Liver (tissue), 9 donors: ENCODE measurements around the gene KIF6. TPM values are rescaled to one million over a fixed set of nuclear protein-coding genes. Genes with fewer than 3 reads are reported as not detected.

Source experiments
- DNase-seq: peaks from one replicate; pipeline ENCODE4 v3.0.0-alpha.2; 2017; ENCODE audit warnings: low spot score
- H3K27ac ChIP-seq, 2 donors: one replicate each; pipeline ENCODE4 v1.7.0; 2013; ENCODE audit warnings: inconsistent platforms in 2 of 2, low read length in 2 of 2, control low read depth in 1 of 2, low read depth in 1 of 2, mild to moderate bottlenecking in 1 of 2
- H3K27me3 ChIP-seq, 4 donors: one replicate each; pipeline versions ENCODE4 v1.6.1 to v1.7.0; 2013; ENCODE audit warnings: low read length in 3 of 4, inconsistent platforms in 1 of 4, mild to moderate bottlenecking in 1 of 4, moderate library complexity in 1 of 4; ENCODE audit not compliant: control insufficient read depth in 4 of 4, insufficient read depth in 4 of 4
- H3K36me3 ChIP-seq, 4 donors: one replicate each; pipeline versions ENCODE4 v1.6.1 to v1.7.0; 2013; ENCODE audit warnings: low read length in 3 of 4, mild to moderate bottlenecking in 3 of 4, low read depth in 1 of 4, moderate library complexity in 1 of 4; ENCODE audit not compliant: control insufficient read depth in 4 of 4, insufficient read depth in 3 of 4
- H3K4me1 ChIP-seq, 4 donors: one replicate each; pipeline versions ENCODE4 v1.6.1 to v1.7.0; 2013; ENCODE audit warnings: low read length in 3 of 4, mild to moderate bottlenecking in 3 of 4, moderate library complexity in 1 of 4; ENCODE audit not compliant: control insufficient read depth in 4 of 4, insufficient read depth in 4 of 4
- H3K4me3 ChIP-seq, 3 donors: one replicate each; pipeline versions ENCODE4 v1.6.1 to v1.7.0; 2013; ENCODE audit warnings: low read length in 3 of 3, control low read depth in 1 of 3, low read depth in 1 of 3, mild to moderate bottlenecking in 1 of 3
- H3K9ac ChIP-seq, 2 donors: one replicate each; pipeline ENCODE4 v1.7.0; 2013; ENCODE audit warnings: low read length in 2 of 2, mild to moderate bottlenecking in 2 of 2, moderate library complexity in 2 of 2, control low read depth in 1 of 2, low read depth in 1 of 2
- H3K9me3 ChIP-seq, 4 donors: one replicate each; pipeline versions ENCODE4 v1.6.1 to v1.7.0; 2013; ENCODE audit warnings: low read length in 3 of 4; ENCODE audit not compliant: control insufficient read depth in 4 of 4
- ATF3 ChIP-seq: IDR thresholded peaks from 2 replicates; pipeline ENCODE4 v1.6.1; 2016; ENCODE audit warnings: antibody characterized with exemption
- CTCF ChIP-seq: fragments of 150-350 bp; IDR thresholded peaks from 2 replicates; pipeline ENCODE4 v1.5.1; 2017; ENCODE audit warnings: improper control_type of control experiment, low read depth, low read length; ENCODE audit not compliant: missing input control
- EGR1 ChIP-seq, 2 donors: IDR thresholded peaks; 2 replicates each; pipeline ENCODE4 v1.6.1; 2016 to 2018; ENCODE audit warnings: antibody characterized with exemption in 2 of 2, low read depth in 2 of 2
- FOXA1 ChIP-seq: IDR thresholded peaks from 2 replicates; pipeline ENCODE4 v1.6.1; 2016; ENCODE audit warnings: antibody characterized with exemption
- FOXA2 ChIP-seq: IDR thresholded peaks from 2 replicates; pipeline ENCODE4 v1.6.1; 2016; ENCODE audit warnings: antibody characterized with exemption
- GABPA ChIP-seq, 2 donors: IDR thresholded peaks in 1 of 2; conservative IDR thresholded peaks in 1 of 2; 2 replicates each; pipeline ENCODE4 v1.6.1; 2016; ENCODE audit warnings: antibody characterized with exemption in 2 of 2, mild to moderate bottlenecking in 1 of 2, moderate library complexity in 1 of 2
- HNF4A ChIP-seq, 2 donors: conservative IDR thresholded peaks; 2 replicates each; pipeline ENCODE4 v1.6.1; 2016; ENCODE audit warnings: antibody characterized with exemption in 2 of 2, mild to moderate bottlenecking in 2 of 2
- HNF4G ChIP-seq: IDR thresholded peaks from 2 replicates; pipeline ENCODE4 v1.6.1; 2016; ENCODE audit warnings: antibody characterized with exemption
- JUND ChIP-seq, 2 donors: IDR thresholded peaks; 2 replicates each; pipeline ENCODE4 v1.6.1; 2016; ENCODE audit warnings: antibody characterized with exemption in 2 of 2
- MAX ChIP-seq: IDR thresholded peaks from 2 replicates; pipeline ENCODE4 v1.6.1; 2016; ENCODE audit warnings: antibody characterized with exemption
- NR2F2 ChIP-seq: IDR thresholded peaks from 2 replicates; pipeline ENCODE4 v1.6.1; 2016; ENCODE audit warnings: antibody characterized with exemption
- RAD21 ChIP-seq, 2 donors: IDR thresholded peaks; 2 replicates each; pipeline ENCODE4 v1.6.1; 2016; ENCODE audit warnings: antibody characterized with exemption in 2 of 2, mild to moderate bottlenecking in 2 of 2
- REST ChIP-seq: IDR thresholded peaks from 2 replicates; pipeline ENCODE4 v1.6.1; 2016; ENCODE audit warnings: antibody characterized with exemption, mild to moderate bottlenecking
- RXRA ChIP-seq, 2 donors: IDR thresholded peaks; 2 replicates each; pipeline ENCODE4 v1.6.1; 2017 to 2018; ENCODE audit warnings: antibody characterized with exemption in 2 of 2, mild to moderate bottlenecking in 1 of 2
- SP1 ChIP-seq: IDR thresholded peaks from 2 replicates; pipeline ENCODE4 v1.6.1; 2018; ENCODE audit warnings: antibody characterized with exemption, mild to moderate bottlenecking
- TAF1 ChIP-seq: conservative IDR thresholded peaks from 2 replicates; pipeline ENCODE4 v1.6.1; 2016; ENCODE audit warnings: antibody characterized with exemption, mild to moderate bottlenecking
- YY1 ChIP-seq: IDR thresholded peaks from 2 replicates; pipeline ENCODE4 v1.6.1; 2016; ENCODE audit warnings: antibody characterized with exemption, mild to moderate bottlenecking
- ZBTB33 ChIP-seq: IDR thresholded peaks from 2 replicates; pipeline ENCODE4 v1.6.1; 2016; ENCODE audit warnings: antibody characterized with exemption
- WGBS: extraction: QIAGEN DNeasy Blood & Tissue Kit; methylation state at CpG from one replicate; pipeline ENCODE4 v1.1.7; 2013; 5-methylcytosine and 5-hydroxymethylcytosine counted together
- polyA plus RNA-seq, 2 donors: library from polyadenylated mRNA; stranded (reverse) in 1 of 2; unstranded in 1 of 2; fragments of 200-250 nt in 1 of 2; fragments of >200 nt in 1 of 2; fragmentation: Nextera tagmentation in 1 of 2; extraction: Ambion mirVana in 1 of 2; gene quantifications; one replicate each; pipeline versions ENCODE4 v1.2.1 to v1.2.3, GENCODE V29; 2013 to 2015
- total RNA-seq, 2 donors: library from RNA; depleted of rRNA; stranded (reverse); fragments of >200 nt; gene quantifications; one replicate each; pipeline ENCODE4 v1.2.3, GENCODE V29; 2014
- donor health status: healthy.
- donor health status: healthy.
- donor health status: healthy.
- donor health status: healthy.
- donor health status: healthy.

The KIF6 gene
- total and polyA plus RNA-seq, 4 donors = 0.17 to 7.5 (median 0.29) TPM

GRCh38 chr6:39339868-39340550, 385.2 kb downstream of the KIF6 start (continued):
- TF ChIP-seq EGR1 (IDR thresholded peaks at IDR 0.05; ENCODE audit: low read depth in 2 of 2) = no peak

- Histone ChIP-seq H3K9ac (no peak overlapping the region), H3K36me3 (no peaks in the 10 kb centered on the region), H3K4me1 (peaks cover 0 to 2% (median 0%) of the 10 kb centered on the region in 4 donors), H3K4me3 (no peak overlapping the region), H3K27ac (no peak overlapping the region), H3K9me3 (no peaks in the 10 kb centered on the region), H3K27me3 (no peaks in the 10 kb centered on the region)
- TF ChIP-seq RXRA (IDR thresholded peaks at IDR 0.05) = no peak
- TF ChIP-seq ATF3 = no peak
- TF ChIP-seq HNF4G = no peak
- no peak for TF ChIP-seq ZBTB33
- TF ChIP-seq EGR1 (IDR thresholded peaks at IDR 0.05; ENCODE audit: low read depth in 2 of 2) = no peak
- TF ChIP-seq FOXA1 = no peak
- no peak for TF ChIP-seq GABPA (IDR thresholded peaks at IDR 0.05 in 1 of 2, conservative IDR thresholded peaks at IDR 0.05 in 1 of 2)
- TF ChIP-seq MAX = no peak
- TF ChIP-seq FOXA2 = no peak
- TF ChIP-seq SP1 = no peak
- no peak for TF ChIP-seq NR2F2
- TF ChIP-seq CTCF = no peak
- no peak for TF ChIP-seq JUND (IDR thresholded peaks at IDR 0.05)
- TF ChIP-seq YY1 = no peak
- TF ChIP-seq HNF4A (conservative IDR thresholded peaks at IDR 0.05) = no peak
- no peak for TF ChIP-seq RAD21 (IDR thresholded peaks at IDR 0.05)
- no peak for TF ChIP-seq TAF1
- TF ChIP-seq REST = no peak
- no peak for DNase-seq
- 79% methylated on average over 9 of the region's 9 CpGs for WGBS
Measured at GRCh38 chr6:39339096-39339867, 385.9 kb downstream of the KIF6 start.
